Keratinocyte (primary cell): ENCODE data around the gene CDKN1C.

Source experiments
- CTCF ChIP-seq, 3 experiments: IDR thresholded peaks in 1 of 3; conservative IDR thresholded peaks in 1 of 3; optimal IDR thresholded peaks in 1 of 3; 2 replicates in 2 of 3; 3 replicates in 1 of 3; pipeline versions ENCODE3 to v1.5.1; 2011; ENCODE audit warnings: low read length in 3 of 3, mild to moderate bottlenecking in 3 of 3, moderate library complexity in 2 of 3, control low read depth in 1 of 3, inconsistent platforms in 1 of 3; ENCODE audit not compliant: insufficient read depth in 2 of 3; ENCODE audit errors: extremely low read depth in 1 of 3
- EZH2 ChIP-seq: IDR thresholded peaks from one replicate; pipeline ENCODE4 v1.6.1; 2012; ENCODE audit warnings: inconsistent platforms, mild to moderate bottlenecking, low read length, moderate library complexity

GRCh38 chr11:2837096-2837601, 48.4 kb downstream of the CDKN1C start:
- TF ChIP-seq CTCF (optimal IDR thresholded peaks at IDR 0.05 in 1 of 3, IDR thresholded peaks at IDR 0.05 in 1 of 3, conservative IDR thresholded peaks at IDR 0.05 in 1 of 3; ENCODE audit: extremely low read depth in 1 of 3, insufficient read depth in 2 of 3, low read length in 3 of 3) (peak in 1 of 3 experiments; percentile 32), EZH2 (no peak)
